Measurements from ENCODE around the gene RBBP5. TPM values are rescaled to one million over a fixed set of nuclear protein-coding genes. Genes with fewer than 3 reads are reported as not detected.
"Not testable (repeated sequence)": the region's sequence is repeated elsewhere in the genome, so short reads cannot be mapped to it uniquely, and the experiment has no call there.

Gene RBBP5, protein sequence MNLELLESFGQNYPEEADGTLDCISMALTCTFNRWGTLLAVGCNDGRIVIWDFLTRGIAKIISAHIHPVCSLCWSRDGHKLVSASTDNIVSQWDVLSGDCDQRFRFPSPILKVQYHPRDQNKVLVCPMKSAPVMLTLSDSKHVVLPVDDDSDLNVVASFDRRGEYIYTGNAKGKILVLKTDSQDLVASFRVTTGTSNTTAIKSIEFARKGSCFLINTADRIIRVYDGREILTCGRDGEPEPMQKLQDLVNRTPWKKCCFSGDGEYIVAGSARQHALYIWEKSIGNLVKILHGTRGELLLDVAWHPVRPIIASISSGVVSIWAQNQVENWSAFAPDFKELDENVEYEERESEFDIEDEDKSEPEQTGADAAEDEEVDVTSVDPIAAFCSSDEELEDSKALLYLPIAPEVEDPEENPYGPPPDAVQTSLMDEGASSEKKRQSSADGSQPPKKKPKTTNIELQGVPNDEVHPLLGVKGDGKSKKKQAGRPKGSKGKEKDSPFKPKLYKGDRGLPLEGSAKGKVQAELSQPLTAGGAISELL
- 22.4 and 23.4 TPM in 2 replicates for total RNA-seq

DNA sequence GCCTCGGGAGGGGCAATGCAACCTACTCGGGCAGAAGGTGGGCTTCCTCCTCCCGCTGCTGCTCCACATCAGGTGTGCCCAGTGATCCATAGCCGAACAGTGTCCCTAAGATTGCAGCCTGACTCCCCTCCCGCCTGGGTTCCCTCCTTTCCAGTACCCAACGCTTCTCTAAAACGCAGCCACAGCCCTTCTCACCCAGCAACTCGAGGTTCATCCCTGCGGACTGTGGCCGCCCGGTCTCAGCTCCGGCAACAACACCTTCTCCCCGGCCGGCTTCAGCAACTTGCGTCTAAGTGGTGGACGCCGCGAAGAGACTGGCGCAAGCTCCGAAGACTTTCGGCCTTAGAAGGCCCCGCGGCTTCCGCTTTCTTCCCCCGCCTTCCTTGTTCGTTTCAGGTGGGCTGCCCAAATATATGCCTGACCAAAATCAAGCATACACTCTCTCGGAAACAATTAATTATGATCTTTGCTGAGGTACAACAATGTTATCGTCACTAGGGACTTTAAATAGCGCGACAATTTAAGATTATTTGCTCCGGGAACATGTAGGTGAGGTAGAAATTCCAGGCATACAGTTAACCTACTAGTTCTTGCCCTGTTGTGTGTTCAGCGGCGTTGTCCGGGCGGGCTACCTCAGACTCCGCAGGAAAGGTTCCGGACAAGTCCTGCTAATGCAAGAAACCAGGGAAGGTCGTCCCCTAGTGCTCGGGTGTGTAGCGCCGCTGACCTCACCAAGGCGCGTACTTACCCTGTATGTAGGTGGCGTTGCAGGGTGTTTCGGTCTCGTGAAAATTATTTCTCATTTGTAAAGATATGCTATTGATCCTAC is at the start of gene RBBP5:
RBBP5 (minus strand) TSS at position 319 of the 829 bp plus-strand sequence; CDS start at position 214, 105 bp downstream.
- intact Hi-C loops (cut with micrococcal nuclease) = loop anchor here (1.0 to 5.0 kb wide), 7 partner anchors 89 to 1325 kb away; partner anchors contain the start of genes DSTYK, ELK4, PPP1R15B and TMCC2

DNA sequence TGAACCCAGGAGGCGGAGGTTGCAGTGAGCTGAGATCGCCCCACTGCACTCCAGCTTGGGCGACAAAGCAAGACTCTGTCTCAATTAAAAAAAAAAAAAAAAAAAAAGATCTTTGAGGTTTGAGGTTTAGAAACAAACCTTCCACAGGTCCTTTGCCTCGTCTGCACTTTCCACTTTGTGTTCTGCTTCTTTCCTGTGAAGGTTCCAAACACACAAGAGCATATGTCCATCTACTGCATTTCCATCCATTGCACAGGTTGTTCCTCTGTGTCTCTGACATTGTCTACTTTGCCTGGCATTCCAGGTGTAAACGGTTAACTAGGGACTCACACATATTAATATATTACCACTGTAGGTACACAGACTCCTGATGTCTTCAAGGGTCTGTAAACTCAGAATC is 49.6 kb upstream of the RBBP5 start:
- intact Hi-C loops (cut with micrococcal nuclease) = loop anchor here (5.0 kb wide), 1 partner anchor 41 kb away; the partner anchor contains the start of gene DSTYK

DNA sequence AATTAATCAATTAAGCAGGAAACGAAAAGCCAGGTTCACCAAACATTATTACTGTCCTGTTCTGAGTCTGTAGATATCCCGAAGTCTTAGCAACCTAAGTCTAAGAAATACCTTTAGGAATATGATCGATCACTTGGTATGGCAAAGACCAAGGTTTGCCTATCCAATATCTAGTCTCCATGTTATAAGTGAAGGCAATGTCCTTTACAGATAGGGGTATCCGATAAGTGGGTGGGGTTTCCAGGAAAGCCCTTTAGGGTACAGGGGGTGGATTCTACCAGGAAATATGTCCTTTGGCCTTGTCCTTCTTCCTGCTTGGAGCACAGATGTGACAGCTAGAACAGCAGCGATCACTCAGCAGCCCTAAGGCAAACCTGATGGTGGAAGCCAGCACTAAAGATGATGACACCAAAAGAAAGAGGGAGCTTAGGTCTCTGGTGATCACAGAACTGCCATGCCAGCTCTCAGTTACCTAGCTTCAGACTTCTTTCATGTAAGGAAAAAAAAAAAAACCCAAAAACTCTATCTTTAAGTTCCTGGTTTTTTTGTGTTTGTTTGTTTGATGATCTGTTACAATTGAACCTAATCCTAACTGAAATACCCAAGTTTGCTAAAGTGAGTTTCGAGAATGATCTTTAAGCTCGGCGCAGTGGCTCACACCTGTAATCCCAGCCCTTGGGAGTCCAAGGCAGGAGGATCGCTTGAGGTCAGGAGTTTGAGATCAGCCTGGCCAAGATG is 48.9 kb upstream of the RBBP5 start:
- intact Hi-C loops (cut with micrococcal nuclease) = loop anchor here (5.0 kb wide), 1 partner anchor 42 kb away; the partner anchor contains the start of gene DSTYK

DNA sequence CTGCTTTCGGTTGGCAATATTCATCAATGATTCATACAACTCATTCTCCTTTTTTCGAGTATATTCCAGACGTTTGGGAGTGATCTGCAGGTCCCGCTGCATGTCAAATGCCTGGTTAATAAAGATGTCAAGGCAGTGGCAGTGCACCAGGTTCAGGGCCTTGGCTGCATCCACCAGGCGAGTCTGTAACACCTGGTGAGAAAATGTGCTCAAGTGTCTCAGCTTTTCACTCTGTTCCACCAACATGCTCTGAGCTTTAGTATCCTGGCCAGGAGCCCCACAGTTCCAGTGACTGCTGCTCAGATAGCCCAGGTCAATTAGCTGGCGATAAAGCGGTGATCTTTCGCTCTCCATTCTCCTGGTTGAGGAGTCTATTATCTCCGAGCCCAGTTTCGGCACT is 47.5 kb upstream of the RBBP5 start:
- intact Hi-C loops (cut with micrococcal nuclease) = no loop called here

DNA sequence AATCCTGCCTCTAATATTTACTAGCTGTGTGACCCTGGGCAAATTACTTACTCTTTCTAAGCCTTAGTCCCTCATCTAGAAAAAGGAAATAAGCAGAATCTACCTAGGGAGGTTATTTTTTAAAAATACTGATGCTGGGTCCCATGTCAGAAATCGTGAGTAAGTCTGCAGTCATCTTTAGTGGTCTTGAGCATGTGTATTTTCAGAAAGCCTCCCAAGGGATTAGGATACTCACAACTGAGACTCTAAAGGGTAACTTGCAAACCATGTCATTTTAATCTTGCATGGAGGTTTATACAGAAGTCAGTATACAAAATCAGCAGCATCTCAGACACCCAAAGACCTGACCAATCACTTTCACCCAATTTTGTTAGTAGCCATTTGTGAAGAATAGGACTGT is 46.5 kb upstream of the RBBP5 start:
- intact Hi-C loops (cut with micrococcal nuclease) = no loop called here

DNA sequence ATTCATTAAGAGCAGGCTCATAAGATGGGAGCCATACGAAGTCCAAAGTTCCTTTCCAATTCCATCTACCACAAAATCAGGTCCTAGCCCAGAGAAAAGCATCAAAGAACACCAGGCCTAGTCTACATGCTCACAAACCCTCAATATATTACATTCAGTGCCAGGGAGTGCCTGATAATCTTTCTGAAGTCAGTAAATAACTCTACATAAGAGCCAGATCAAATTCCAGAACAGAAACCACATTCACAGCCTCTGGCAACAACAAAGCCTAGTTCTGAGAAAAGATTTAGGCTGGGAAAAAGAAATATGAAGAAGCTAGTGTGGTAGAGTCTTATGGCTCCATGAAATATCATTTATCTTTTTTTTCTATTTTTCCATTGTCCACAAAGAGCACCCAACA is 40.5 kb upstream of the RBBP5 start:
- intact Hi-C loops (cut with micrococcal nuclease) = no loop called here

DNA sequence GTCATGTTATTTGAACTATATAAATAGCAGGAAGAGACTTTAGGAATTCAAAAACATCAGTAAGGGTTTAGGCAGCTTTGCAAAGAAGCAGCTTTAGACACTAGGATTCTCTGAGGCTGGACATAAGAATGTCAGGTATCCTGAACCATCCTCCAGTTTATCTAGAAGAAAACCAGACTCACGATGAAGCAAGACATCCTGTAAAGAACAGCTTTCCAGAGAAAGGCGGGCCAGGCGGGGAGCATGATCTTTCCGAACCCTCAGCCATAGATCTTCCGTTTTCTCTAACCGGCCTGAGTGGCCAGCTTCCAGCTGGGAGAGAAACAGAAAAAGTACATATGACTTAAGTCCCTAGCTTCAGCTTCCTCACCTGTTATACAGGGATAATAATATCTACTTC is 39.3 kb upstream of the RBBP5 start:
- intact Hi-C loops (cut with micrococcal nuclease) = no loop called here

DNA sequence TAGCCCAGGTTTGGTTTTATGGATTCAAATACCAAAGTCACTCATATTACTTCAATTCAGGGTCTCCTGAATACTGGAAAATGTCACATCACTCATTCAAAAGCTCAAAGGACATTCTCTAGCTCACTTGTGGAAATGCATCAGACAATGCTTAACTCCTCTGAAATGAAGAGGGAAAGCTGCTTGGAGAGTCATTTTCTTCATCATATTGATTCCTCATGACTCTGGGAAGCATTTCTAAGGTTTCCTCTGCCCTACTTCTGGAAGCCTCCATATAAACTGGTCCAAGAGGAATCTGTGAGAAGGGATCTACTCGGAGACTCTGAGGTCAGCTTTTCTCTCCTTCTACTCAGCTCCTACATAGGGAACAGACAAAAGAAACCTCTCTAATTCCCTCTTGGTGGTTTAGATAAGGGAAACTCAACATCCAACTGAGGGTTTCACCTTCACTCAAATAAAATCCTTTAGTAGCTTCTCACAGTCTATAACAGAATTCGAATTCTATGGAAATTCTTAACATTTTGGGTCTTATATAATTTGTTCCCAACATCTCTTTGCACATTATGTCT is 36.4 kb upstream of the RBBP5 start:
- intact Hi-C loops (cut with micrococcal nuclease) = no loop called here

DNA sequence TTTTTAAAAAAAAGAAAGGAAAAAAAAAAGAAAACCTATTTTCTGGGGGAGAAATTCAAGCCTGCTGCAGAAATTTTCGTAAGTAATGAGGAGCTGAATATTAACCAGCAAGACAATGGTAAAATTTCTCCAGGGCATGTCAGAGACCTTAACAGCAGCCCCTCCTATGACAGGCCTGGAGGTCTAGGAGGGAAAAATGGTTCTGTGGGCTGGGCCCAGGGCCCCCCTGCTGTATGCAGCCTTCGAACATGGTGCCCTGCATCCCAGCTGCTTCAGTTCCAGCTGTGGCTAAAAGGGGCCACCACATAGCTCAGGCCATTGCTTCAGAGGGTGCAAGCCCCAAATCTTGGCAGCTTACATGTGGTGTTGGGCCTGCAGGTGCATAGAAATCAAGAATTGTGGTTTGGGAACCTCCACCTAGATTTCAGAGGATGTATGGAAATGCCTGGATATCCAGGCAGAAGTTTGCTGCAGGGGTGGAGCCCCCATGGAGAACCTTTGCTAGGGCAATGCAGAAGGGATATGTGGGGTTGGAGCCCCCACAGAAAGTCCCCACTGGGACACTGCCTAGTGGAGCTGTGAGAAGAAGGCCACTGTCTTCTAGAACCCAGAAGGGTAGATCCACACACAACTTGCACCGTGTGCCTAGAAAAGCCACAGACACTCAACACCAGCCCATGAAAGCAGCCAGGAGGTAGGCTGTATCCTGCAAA is 34.0 kb upstream of the RBBP5 start:
- intact Hi-C loops (cut with micrococcal nuclease) = not testable (repeated sequence)

DNA sequence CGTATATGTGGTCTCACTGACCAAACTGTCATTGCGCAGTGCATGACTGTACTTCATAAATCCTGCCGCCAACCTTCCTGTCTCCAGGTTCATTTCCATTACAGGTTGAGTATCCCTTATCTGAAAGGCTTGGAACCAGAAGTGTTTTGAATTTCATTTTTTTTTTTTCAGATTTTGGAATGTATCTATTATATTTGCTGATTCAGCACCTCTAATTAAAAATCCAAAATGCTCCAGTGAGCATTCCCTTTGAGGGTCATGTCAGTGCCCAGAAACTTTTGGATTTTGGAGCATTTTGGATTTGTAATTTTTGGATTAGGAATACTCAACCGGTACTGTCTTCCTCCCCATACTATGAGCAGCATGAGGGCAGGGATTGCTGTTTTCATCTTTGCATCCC is 30.7 kb upstream of the RBBP5 start:
- intact Hi-C loops (cut with micrococcal nuclease) = no loop called here

DNA sequence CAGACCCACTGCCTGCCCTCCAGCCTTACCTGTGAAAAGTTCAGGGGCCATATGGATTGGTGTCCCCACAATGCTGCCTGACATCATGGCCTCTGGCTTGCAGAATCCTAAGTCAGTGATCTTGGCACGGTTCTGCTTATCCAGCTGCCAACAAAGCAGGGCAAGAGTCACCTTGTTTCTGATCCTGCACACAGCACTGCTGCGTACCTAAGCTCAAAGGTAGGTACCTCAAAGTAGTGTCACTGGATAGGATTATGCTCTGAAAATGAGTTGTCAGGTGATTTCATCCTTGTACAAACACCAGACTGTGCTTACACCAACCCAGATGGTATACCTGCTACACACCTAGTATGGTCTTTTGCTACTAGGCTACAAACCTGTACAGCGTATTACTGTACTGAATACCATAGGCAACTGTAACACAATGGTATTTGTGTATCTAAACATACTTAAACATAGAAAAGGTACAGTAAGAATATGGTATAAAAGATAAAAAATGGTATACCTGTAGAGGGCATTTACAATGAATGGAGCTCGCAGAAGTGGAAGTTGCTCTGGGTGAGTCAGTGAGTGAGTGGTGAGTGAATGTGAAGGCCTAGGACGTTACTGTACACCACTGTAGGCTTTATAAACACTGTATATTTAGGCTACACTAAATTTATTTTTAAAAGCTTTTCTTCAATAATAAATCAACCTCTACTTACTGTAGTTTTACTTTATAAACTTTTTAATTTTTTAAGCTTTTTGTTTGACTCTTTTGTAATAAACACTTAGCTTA is 29.1 kb upstream of the RBBP5 start:
- intact Hi-C loops (cut with micrococcal nuclease) = no loop called here

DNA sequence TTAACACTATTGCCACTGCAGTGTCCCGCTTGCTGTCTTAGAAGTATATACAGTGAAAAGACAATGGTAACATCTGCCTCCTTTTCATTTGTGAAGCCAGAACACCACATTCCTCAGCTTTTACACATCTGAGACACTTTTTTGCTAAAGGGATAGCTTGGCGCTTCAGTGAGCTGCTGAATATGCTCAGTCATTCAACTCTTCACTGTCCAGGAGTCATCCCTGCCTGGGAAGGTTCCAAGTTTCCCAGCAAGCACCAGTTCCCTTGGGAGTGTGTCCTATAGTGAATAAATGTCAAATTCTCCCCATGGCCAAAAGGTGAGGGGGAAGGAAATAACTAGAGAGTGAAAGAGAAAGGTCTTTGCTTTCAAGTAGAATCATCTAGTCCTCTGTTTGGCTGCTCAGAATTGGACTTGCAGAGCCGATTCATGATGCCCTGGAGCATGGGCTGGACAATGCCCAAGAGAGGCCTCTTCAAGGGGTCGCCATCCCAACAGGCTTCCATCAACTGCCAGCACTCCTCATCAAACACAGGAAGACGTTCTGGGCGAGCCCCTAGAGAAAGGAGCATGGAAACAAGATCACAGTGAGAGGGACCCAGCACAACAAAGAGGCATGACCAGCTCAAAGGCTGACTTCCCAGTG is 25.5 kb upstream of the RBBP5 start:
- intact Hi-C loops (cut with micrococcal nuclease) = no loop called here

DNA sequence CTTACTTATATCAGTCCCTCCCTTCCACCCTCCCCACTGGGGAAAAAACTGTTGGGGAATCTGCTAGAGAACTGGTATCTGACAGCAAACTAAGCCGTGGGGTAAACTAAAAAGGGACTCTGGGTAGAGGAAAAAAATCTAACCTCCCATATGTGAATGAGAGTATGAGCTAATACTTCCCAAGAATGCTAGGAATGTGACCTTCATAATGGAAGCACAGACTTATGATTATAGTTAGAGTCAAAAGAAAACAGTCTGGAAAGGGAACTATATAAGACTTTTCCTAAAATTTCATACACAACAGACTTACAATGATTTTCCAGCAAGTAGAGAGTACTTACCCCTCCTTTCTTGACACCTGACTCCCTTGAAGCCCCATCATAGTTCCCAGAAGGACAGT is 23.0 kb upstream of the RBBP5 start:
- intact Hi-C loops (cut with micrococcal nuclease) = no loop called here

DNA sequence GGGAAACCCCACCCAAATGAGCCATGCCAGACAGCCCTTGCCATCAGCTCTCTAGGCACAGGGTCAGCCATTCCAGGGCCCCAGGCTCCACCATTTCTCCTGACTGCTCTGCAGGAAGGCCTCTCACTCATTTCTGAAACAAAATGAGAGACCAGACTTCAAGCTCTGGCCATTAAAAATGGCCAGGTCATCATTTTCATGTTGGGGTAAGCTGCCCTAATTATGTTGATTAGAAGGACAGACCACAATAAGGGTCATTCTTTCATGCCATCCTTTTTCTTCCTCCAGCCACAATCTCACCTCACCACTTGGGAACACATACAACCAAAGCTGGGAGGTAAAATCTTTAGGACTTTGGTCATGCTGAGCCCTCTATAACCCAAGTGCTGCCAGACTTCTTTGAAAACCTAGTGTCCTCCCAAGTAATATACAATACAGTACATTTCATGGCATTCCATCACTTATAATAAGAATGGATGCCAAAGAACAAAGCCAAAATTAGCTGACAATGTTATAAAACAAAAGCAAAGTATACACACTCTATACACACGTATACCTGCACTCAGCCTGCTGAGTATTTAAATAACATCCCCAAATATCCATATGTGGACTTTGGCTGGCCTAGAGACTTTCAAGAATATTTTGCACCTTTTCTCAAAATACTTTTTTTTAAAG is 22.4 kb upstream of the RBBP5 start:
- intact Hi-C loops (cut with micrococcal nuclease) = no loop called here

DNA sequence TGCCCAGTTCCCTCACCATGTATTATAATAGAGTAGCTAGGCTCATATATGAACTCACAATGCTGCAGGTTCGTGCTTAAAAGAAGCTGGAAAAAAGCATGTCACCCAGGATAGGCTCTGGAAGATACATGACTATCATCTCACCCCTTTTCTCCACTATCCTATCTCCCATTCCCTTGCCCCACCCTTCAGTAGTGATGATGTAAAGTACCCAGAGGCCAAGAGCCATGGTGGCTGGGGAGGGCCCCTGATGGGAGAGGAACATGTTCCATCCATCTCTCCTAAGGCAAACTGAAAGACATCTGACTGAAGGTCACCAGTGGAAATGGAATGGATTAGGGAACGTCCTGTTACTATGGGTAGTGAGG is 20.3 kb upstream of the RBBP5 start:
- intact Hi-C loops (cut with micrococcal nuclease) = loop anchor here (2.0 kb wide), 1 partner anchor 153 kb away; no protein-coding TSS in a partner anchor

DNA sequence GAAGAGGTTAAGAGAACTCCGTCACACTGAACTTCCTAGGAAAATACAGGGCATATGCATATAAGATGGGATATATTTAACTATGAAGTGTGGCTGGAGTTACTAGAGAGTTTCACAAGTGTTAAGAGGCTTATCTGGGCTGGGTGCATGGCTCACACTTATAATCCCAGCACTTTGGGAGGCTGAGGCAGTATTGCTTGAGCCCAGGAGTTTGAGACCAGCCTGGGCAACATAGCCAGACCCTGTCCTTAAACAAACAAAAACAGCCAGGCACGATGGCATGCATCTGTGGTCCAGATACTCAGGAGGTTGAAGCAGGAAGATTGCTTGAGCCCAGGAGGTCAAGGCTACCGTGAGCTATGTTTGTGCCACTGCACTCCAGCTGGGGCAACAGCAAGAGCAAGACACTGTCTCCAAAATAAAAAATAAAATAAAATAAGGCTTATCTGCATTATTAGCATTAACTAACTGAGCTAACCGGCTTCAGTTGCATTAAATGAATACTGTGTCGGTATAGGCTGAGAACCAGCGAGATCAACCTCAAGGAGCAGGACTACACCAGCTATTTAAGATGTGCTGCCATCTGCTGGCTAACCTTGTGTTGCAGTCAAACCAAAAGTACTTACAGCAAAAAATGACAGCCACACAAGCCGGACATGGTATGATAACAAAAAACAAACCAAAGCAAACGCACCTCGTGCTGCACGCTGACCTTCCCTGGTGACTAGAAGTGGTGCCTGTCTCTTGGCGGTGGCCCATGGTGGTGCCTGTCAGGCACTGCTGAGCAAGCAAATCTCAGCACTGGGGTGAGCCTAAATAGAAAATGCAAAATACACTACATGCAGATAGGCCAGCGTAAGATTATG is 19.7 kb upstream of the RBBP5 start:
- intact Hi-C loops (cut with micrococcal nuclease) = loop anchor here (1.0 to 2.0 kb wide), 2 partner anchors 115 to 153 kb away; no protein-coding TSS in a partner anchor

DNA sequence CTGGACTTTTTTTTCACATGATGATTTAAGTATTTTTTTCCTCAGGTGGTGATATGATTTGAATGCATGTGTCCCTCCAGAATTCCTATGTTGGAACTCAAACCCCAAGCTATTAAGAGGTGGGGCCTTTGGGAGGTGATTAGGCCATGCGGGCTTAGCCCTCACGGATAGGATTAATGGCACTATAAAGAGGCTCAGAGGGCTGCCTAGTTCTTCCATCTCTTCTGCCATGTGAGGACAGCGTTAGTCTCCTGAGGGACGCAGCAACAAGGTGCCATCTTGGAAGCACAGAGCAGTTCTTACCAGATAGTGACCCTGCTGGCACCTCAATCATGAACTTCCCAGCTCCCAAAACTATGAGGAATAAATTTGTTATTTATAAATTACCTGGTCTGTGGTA is 18.3 kb upstream of the RBBP5 start:
- intact Hi-C loops (cut with micrococcal nuclease) = no loop called here

Measured in T-helper 2 cell treated with Interferon-gamma antibody and Interleukin-4, amounts not matched to agents 100 ng/mL and 5 ng/mL, for 36 hours (primary cell).